WTC11 (cell line): Measurements from ENCODE around the gene MTUS2. TPM values are rescaled to one million over a fixed set of nuclear protein-coding genes. Genes with fewer than 3 reads are reported as not detected.

Experiments
- ATAC-seq: fragments of 200-7000 bp; cut with Tn5 transposase; 2 replicates; pipeline ENCODE4 v1.10.0; 2021; ENCODE audit warnings: mild to moderate bottlenecking, moderate library complexity
- CTCF ChIA-PET: fragments of 300-600 bp; sonication (Branson Sonifier 250); formaldehyde crosslinking; loops from one replicate; lab custom pipeline; 2021; ENCODE audit warnings: antibody characterized with exemption; lab: Charles Lee
- POLR2A ChIA-PET: fragments of 350-600 bp; sonication (Branson Sonifier 250); formaldehyde crosslinking; loops from one replicate; lab custom pipeline; 2021; ENCODE audit warnings: antibody characterized with exemption; lab: Charles Lee
- DNase-seq: peaks from one replicate; pipeline ENCODE4 v3.0.0; 2021; ENCODE audit warnings: low spot score
- H3K27ac Mint-ChIP-seq: 2 replicates; pipeline ENCODE4 v1.8.0; 2021; ENCODE audit warnings: mixed read lengths
- H3K27me3 Mint-ChIP-seq: 2 replicates; pipeline ENCODE4 v1.8.0; 2021; ENCODE audit warnings: low read depth, mild to moderate bottlenecking, moderate library complexity, mixed read lengths
- H3K36me3 Mint-ChIP-seq: 2 replicates; pipeline ENCODE4 v1.8.0; 2021; ENCODE audit warnings: mixed read lengths
- H3K4me1 Mint-ChIP-seq: 2 replicates; pipeline ENCODE4 v1.8.0; 2022; ENCODE audit warnings: mixed read lengths
- H3K4me3 Mint-ChIP-seq: 2 replicates; pipeline ENCODE4 v1.8.0; 2021; ENCODE audit warnings: mild to moderate bottlenecking, moderate library complexity, mixed read lengths
- H3K9me3 Mint-ChIP-seq: 2 replicates; pipeline ENCODE4 v1.8.0; 2021; ENCODE audit warnings: mixed read lengths
- ARID4B ChIP-seq: sonication (generic); formaldehyde crosslinking; IDR thresholded peaks from 2 replicates; pipeline ENCODE4 v1.8.0; 2023; ENCODE audit warnings: missing genetic modification reagents, mild to moderate bottlenecking, borderline replicate concordance
- CDX4 ChIP-seq: fragments of 250-450 bp; sonication (Bioruptor Pico); IDR thresholded peaks from 2 replicates; pipeline ENCODE4 v1.9.0; 2021; ENCODE audit warnings: moderate library complexity, mild to moderate bottlenecking, inconsistent platforms, borderline replicate concordance
- CTCF ChIP-seq: fragments of 200-600 bp; IDR thresholded peaks from 2 replicates; pipeline ENCODE4 v1.8.0; 2022; ENCODE audit warnings: antibody characterized with exemption
- E2F4 ChIP-seq: sonication (generic); formaldehyde crosslinking; IDR thresholded peaks from 2 replicates; pipeline ENCODE4 v1.8.1; 2022; ENCODE audit warnings: low read depth, mild to moderate bottlenecking, moderate library complexity, missing genetic modification reagents, borderline replicate concordance
- ELF4 ChIP-seq: sonication (generic); formaldehyde crosslinking; IDR thresholded peaks from 2 replicates; pipeline ENCODE4 v1.8.1; 2022; ENCODE audit warnings: low read depth, mild to moderate bottlenecking, moderate library complexity, missing genetic modification reagents
- ESRRA ChIP-seq: sonication (generic); formaldehyde crosslinking; IDR thresholded peaks from 2 replicates; pipeline ENCODE4 v1.8.1; 2022; ENCODE audit warnings: mild to moderate bottlenecking, missing genetic modification reagents, borderline replicate concordance
- FOXP1 ChIP-seq: sonication (generic); formaldehyde crosslinking; IDR thresholded peaks from 2 replicates; pipeline ENCODE4 v1.8.0; 2022; ENCODE audit warnings: missing genetic modification reagents, mild to moderate bottlenecking, moderate library complexity, borderline replicate concordance
- GTF2I ChIP-seq: fragments of 250-450 bp; sonication (Bioruptor Pico); conservative IDR thresholded peaks from 2 replicates; pipeline ENCODE4 v1.4.0; 2021; ENCODE audit warnings: mild to moderate bottlenecking
- NFYB ChIP-seq: sonication (generic); formaldehyde crosslinking; conservative IDR thresholded peaks from 2 replicates; pipeline ENCODE4 v1.8.0; 2022; ENCODE audit warnings: low read depth, missing genetic modification reagents
- ZNF138 ChIP-seq: sonication (generic); formaldehyde crosslinking; conservative IDR thresholded peaks from 2 replicates; pipeline ENCODE4 v1.8.1; 2022; ENCODE audit warnings: mild to moderate bottlenecking, moderate library complexity, missing genetic modification reagents
- total RNA-seq: library from RNA; stranded (reverse); gene quantifications from 3 replicates; pipeline ENCODE4 v1.2.3, GENCODE V29; 2021
- TF ChIP-seq, protein P1 (sequence below): sonication (generic); formaldehyde crosslinking; IDR thresholded peaks from 2 replicates; pipeline ENCODE4 v1.8.1; 2023; ENCODE audit warnings: mild to moderate bottlenecking, missing genetic modification reagents, borderline replicate concordance
- TF ChIP-seq, protein P2 (sequence below): sonication (generic); formaldehyde crosslinking; conservative IDR thresholded peaks from 2 replicates; pipeline ENCODE4 v1.8.1; 2022; ENCODE audit warnings: mild to moderate bottlenecking, missing genetic modification reagents
- TF ChIP-seq, protein P3 (sequence below): sonication (generic); formaldehyde crosslinking; IDR thresholded peaks from 2 replicates; pipeline ENCODE4 v1.8.0; 2022; ENCODE audit warnings: mild to moderate bottlenecking, missing genetic modification reagents
- TF ChIP-seq, protein P4 (sequence below): sonication (generic); formaldehyde crosslinking; conservative IDR thresholded peaks from 2 replicates; pipeline ENCODE4 v1.8.1; 2023; ENCODE audit warnings: mild to moderate bottlenecking, low read depth, missing genetic modification reagents, moderate library complexity

MTUS2 gene
- total RNA-seq, 1 experiment from 2014 or later = 0.22 TPM

- Mint-ChIP-seq H3K36me3 (no peaks in the 10 kb centered on the region), H3K9me3 (no peaks in the 10 kb centered on the region)
- TF ChIP-seq ESRRA (CRISPR knock-in tag) (no peak), ZNF138 (no peak)
- TF ChIP-seq, protein P1, sequence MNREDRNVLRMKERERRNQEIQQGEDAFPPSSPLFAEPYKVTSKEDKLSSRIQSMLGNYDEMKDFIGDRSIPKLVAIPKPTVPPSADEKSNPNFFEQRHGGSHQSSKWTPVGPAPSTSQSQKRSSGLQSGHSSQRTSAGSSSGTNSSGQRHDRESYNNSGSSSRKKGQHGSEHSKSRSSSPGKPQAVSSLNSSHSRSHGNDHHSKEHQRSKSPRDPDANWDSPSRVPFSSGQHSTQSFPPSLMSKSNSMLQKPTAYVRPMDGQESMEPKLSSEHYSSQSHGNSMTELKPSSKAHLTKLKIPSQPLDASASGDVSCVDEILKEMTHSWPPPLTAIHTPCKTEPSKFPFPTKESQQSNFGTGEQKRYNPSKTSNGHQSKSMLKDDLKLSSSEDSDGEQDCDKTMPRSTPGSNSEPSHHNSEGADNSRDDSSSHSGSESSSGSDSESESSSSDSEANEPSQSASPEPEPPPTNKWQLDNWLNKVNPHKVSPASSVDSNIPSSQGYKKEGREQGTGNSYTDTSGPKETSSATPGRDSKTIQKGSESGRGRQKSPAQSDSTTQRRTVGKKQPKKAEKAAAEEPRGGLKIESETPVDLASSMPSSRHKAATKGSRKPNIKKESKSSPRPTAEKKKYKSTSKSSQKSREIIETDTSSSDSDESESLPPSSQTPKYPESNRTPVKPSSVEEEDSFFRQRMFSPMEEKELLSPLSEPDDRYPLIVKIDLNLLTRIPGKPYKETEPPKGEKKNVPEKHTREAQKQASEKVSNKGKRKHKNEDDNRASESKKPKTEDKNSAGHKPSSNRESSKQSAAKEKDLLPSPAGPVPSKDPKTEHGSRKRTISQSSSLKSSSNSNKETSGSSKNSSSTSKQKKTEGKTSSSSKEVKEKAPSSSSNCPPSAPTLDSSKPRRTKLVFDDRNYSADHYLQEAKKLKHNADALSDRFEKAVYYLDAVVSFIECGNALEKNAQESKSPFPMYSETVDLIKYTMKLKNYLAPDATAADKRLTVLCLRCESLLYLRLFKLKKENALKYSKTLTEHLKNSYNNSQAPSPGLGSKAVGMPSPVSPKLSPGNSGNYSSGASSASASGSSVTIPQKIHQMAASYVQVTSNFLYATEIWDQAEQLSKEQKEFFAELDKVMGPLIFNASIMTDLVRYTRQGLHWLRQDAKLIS (CRISPR knock-in tag) = no peak
Measured at GRCh38 chr13:28954419-28954725, 134.2 kb downstream of the MTUS2 start.

DNA sequence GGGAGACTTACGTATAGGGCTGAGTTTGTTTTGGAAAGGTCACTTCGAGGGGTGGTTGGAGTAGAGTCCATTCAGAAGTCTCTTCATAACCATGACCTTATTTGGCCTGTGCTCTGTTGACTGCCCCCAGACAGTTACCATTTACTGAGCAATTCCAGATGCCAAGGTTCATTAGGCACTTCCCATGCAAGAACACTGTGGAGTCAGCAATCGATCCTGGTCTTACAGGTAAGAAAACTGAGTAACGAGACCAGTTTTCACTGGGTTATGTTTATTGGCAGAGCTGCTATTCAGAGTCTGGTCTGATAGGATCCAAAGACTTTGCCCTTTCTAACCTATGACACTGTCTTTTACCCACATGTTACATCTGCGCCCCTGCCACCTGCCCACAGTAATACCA, 134.7 kb downstream of the MTUS2 start:
- H3K9me3 Mint-ChIP-seq = no peaks in the 10 kb centered on the region
- DNase-seq (no peak), ATAC-seq (no peak)
- TF ChIP-seq, protein P1 (CRISPR knock-in tag) = no peak
- TF ChIP-seq ZNF138 (no peak), ELF4 (CRISPR knock-in tag) (no peak), CDX4 (CRISPR knock-in tag) (no peak), E2F4 (CRISPR knock-in tag) (no peak), CTCF (no peak), FOXP1 (CRISPR knock-in tag) (no peak), GTF2I (no peak), ARID4B (CRISPR knock-in tag) (no peak), NFYB (no peak)
- TF ChIP-seq, protein P2, sequence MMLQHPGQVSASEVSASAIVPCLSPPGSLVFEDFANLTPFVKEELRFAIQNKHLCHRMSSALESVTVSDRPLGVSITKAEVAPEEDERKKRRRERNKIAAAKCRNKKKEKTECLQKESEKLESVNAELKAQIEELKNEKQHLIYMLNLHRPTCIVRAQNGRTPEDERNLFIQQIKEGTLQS (CRISPR knock-in tag) = no peak
- TF ChIP-seq, protein P3, sequence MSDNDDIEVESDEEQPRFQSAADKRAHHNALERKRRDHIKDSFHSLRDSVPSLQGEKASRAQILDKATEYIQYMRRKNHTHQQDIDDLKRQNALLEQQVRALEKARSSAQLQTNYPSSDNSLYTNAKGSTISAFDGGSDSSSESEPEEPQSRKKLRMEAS (CRISPR knock-in tag) = no peak
- TF ChIP-seq, protein P4, sequence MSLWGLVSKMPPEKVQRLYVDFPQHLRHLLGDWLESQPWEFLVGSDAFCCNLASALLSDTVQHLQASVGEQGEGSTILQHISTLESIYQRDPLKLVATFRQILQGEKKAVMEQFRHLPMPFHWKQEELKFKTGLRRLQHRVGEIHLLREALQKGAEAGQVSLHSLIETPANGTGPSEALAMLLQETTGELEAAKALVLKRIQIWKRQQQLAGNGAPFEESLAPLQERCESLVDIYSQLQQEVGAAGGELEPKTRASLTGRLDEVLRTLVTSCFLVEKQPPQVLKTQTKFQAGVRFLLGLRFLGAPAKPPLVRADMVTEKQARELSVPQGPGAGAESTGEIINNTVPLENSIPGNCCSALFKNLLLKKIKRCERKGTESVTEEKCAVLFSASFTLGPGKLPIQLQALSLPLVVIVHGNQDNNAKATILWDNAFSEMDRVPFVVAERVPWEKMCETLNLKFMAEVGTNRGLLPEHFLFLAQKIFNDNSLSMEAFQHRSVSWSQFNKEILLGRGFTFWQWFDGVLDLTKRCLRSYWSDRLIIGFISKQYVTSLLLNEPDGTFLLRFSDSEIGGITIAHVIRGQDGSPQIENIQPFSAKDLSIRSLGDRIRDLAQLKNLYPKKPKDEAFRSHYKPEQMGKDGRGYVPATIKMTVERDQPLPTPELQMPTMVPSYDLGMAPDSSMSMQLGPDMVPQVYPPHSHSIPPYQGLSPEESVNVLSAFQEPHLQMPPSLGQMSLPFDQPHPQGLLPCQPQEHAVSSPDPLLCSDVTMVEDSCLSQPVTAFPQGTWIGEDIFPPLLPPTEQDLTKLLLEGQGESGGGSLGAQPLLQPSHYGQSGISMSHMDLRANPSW = no peak
- no peak overlapping the region for H3K4me3 Mint-ChIP-seq
- ChIA-PET POLR2A (no interaction called here), CTCF (no interaction called here)
- H3K27ac Mint-ChIP-seq = no peak overlapping the region
- no peaks in the 10 kb centered on the region for H3K36me3 Mint-ChIP-seq
- H3K4me1 Mint-ChIP-seq = no peaks in the 10 kb centered on the region
- peaks cover 3% of the 10 kb centered on the region; the same call in 1 of the 2 replicates for H3K27me3 Mint-ChIP-seq

More at GRCh38 chr13:28954419-28954725, 134.2 kb downstream of the MTUS2 start:
- H3K4me3 Mint-ChIP-seq = no peak overlapping the region
- ATAC-seq (no peak), DNase-seq (no peak)
- no peak overlapping the region for H3K27ac Mint-ChIP-seq
- ChIA-PET POLR2A (no interaction called here), CTCF (no interaction called here)
- no peaks in the 10 kb centered on the region for H3K4me1 Mint-ChIP-seq
- peaks cover 3% of the 10 kb centered on the region; the same call in 1 of the 2 replicates for H3K27me3 Mint-ChIP-seq
